ENCODE results near the gene GALE.
A peak's percentile ranks its signal among the peaks of the same experiment; 100 is the strongest.

GRCh38 chr1:23772049-23772853, 28.3 kb downstream of the GALE start:
- TF ChIP-seq CTCF (conservative IDR thresholded peaks at IDR 0.05; ENCODE audit: low read depth, low read length) (peak; percentile 90), EZH2 (IDR thresholded peaks at IDR 0.05; ENCODE audit: low read length, unreplicated experiment) (no peak)
